Stomach smooth muscle (tissue), 2 donors: ENCODE results near the gene B4GALT5.
"Not testable (repeated sequence)": the region's sequence is repeated elsewhere in the genome, so short reads cannot be mapped to it uniquely, and the experiment has no call there.

Experiments used
- H3K27ac ChIP-seq: one replicate; pipeline ENCODE4 v1.7.0; 2013; ENCODE audit warnings: mild to moderate bottlenecking, low read length, inconsistent platforms
- H3K27me3 ChIP-seq, 2 donors: one replicate each; pipeline ENCODE4 v1.7.0; 2013; ENCODE audit warnings: low read length in 2 of 2; ENCODE audit not compliant: insufficient read depth in 2 of 2, control insufficient read depth in 1 of 2
- H3K36me3 ChIP-seq, 2 donors: one replicate each; pipeline ENCODE4 v1.7.0; 2013; ENCODE audit warnings: low read length in 2 of 2; ENCODE audit not compliant: control insufficient read depth in 2 of 2, insufficient read depth in 2 of 2
- H3K4me1 ChIP-seq: one replicate; pipeline ENCODE4 v1.7.0; 2013; ENCODE audit warnings: low read length; ENCODE audit not compliant: control insufficient read depth, insufficient read depth
- H3K4me3 ChIP-seq, 2 donors: one replicate each; pipeline ENCODE4 v1.7.0; 2013; ENCODE audit warnings: low read length in 2 of 2
- H3K9ac ChIP-seq, 2 donors: one replicate each; pipeline ENCODE4 v1.7.0; 2013; ENCODE audit warnings: low read length in 2 of 2, mild to moderate bottlenecking in 1 of 2
- H3K9me3 ChIP-seq, 2 donors: one replicate each; pipeline ENCODE4 v1.7.0; 2013; ENCODE audit warnings: low read length in 2 of 2; ENCODE audit not compliant: control insufficient read depth in 2 of 2
- donor health status: healthy.
- donor health status: Pancreatic carcinoma.

B4GALT5 gene

GRCh38 chr20:49712118-49712517, 1.6 kb downstream of the B4GALT5 start:
- Histone ChIP-seq H3K9ac (peak overlapping the region in 1 of 2 donors; percentile 73), H3K4me3 (peak overlapping the region; percentile 83 to 91), H3K27ac (peak overlapping the region; percentile 55), H3K9me3 (no peaks in the 10 kb centered on the region), H3K36me3 (no peaks in the 10 kb centered on the region), H3K4me1 (peaks cover 8% of the 10 kb centered on the region), H3K27me3 (no peaks in the 10 kb centered on the region)

GRCh38 chr20:49711667-49711987, 2.1 kb downstream of the B4GALT5 start:
- no peaks in the 10 kb centered on the region for H3K36me3 ChIP-seq
- no peak overlapping the region for H3K27ac ChIP-seq
- peaks cover 8% of the 10 kb centered on the region for H3K4me1 ChIP-seq
- H3K4me3 ChIP-seq = peak overlapping the region; percentile 83 to 91
- no peaks in the 10 kb centered on the region for H3K27me3 ChIP-seq
- peak overlapping the region; percentile 6 to 73 for H3K9ac ChIP-seq
- H3K9me3 ChIP-seq = no peaks in the 10 kb centered on the region

GRCh38 chr20:49710971-49711666, 2.6 kb downstream of the B4GALT5 start:
- peak overlapping the region in 1 of 2 donors; percentile 83 for H3K4me3 ChIP-seq
- no peak overlapping the region for H3K27ac ChIP-seq
- H3K9ac ChIP-seq = no peak overlapping the region
- H3K9me3 ChIP-seq = no peaks in the 10 kb centered on the region
- peaks cover 8% of the 10 kb centered on the region for H3K4me1 ChIP-seq
- H3K36me3 ChIP-seq = no peaks in the 10 kb centered on the region
- H3K27me3 ChIP-seq = no peaks in the 10 kb centered on the region

- Histone ChIP-seq H3K4me1 (peaks cover 4% of the 10 kb centered on the region), H3K9ac (no peak overlapping the region), H3K4me3 (no peak overlapping the region), H3K9me3 (no peaks in the 10 kb centered on the region), H3K36me3 (no peaks in the 10 kb centered on the region), H3K27me3 (no peaks in the 10 kb centered on the region), H3K27ac (no peak overlapping the region)
These were observed 6.6 kb downstream of the B4GALT5 start for GRCh38 chr20:49707118-49707517.

GRCh38 chr20:49706630-49707091, 7.0 kb downstream of the B4GALT5 start:
- Histone ChIP-seq H3K9me3 (no peaks in the 10 kb centered on the region), H3K9ac (no peak overlapping the region), H3K36me3 (no peaks in the 10 kb centered on the region), H3K27me3 (no peaks in the 10 kb centered on the region), H3K27ac (no peak overlapping the region), H3K4me3 (no peak overlapping the region), H3K4me1 (peaks cover 5% of the 10 kb centered on the region)

- not testable (repeated sequence) for H3K27ac ChIP-seq, H3K9me3 ChIP-seq, H3K4me1 ChIP-seq
These were observed 7.8 kb downstream of the B4GALT5 start for GRCh38 chr20:49705893-49706292.

GRCh38 chr20:49705358-49705757, 8.3 kb downstream of the B4GALT5 start:
- Histone ChIP-seq H3K36me3 (no peaks in the 10 kb centered on the region), H3K27me3 (no peaks in the 10 kb centered on the region), H3K9ac (no peak overlapping the region), H3K9me3 (no peaks in the 10 kb centered on the region), H3K4me1 (peaks cover 3% of the 10 kb centered on the region), H3K4me3 (no peak overlapping the region), H3K27ac (no peak overlapping the region)

More at GRCh38 chr20:49705893-49706292, 7.8 kb downstream of the B4GALT5 start:
- not testable (repeated sequence) for H3K36me3 ChIP-seq, H3K9ac ChIP-seq, H3K4me3 ChIP-seq, H3K27me3 ChIP-seq

GRCh38 chr20:49704932-49705336, 8.7 kb downstream of the B4GALT5 start:
- Histone ChIP-seq H3K9me3 (no peaks in the 10 kb centered on the region), H3K4me1 (peaks cover 3% of the 10 kb centered on the region), H3K27me3 (no peaks in the 10 kb centered on the region), H3K4me3 (no peak overlapping the region), H3K9ac (no peak overlapping the region), H3K27ac (no peak overlapping the region), H3K36me3 (no peaks in the 10 kb centered on the region)

- H3K4me3 ChIP-seq = no peak overlapping the region
- H3K9ac ChIP-seq = no peak overlapping the region
- H3K36me3 ChIP-seq = no peaks in the 10 kb centered on the region
- H3K4me1 ChIP-seq = peaks cover 10% of the 10 kb centered on the region
- H3K27me3 ChIP-seq = no peaks in the 10 kb centered on the region
- H3K27ac ChIP-seq = no peak overlapping the region
- H3K9me3 ChIP-seq = no peaks in the 10 kb centered on the region
These were observed 11.8 kb downstream of the B4GALT5 start for GRCh38 chr20:49701916-49702315.

GRCh38 chr20:49701241-49701790, 12.4 kb downstream of the B4GALT5 start:
- Histone ChIP-seq H3K4me3 (no peak overlapping the region), H3K4me1 (peaks cover 11% of the 10 kb centered on the region), H3K36me3 (no peaks in the 10 kb centered on the region), H3K27ac (no peak overlapping the region), H3K9ac (no peak overlapping the region), H3K9me3 (no peaks in the 10 kb centered on the region), H3K27me3 (no peaks in the 10 kb centered on the region)

GRCh38 chr20:49700411-49701185, 13.1 kb downstream of the B4GALT5 start:
- H3K4me1 ChIP-seq = peaks cover 11% of the 10 kb centered on the region
- no peak overlapping the region for H3K9ac ChIP-seq
- no peak overlapping the region for H3K27ac ChIP-seq

More at GRCh38 chr20:49700411-49701185, 13.1 kb downstream of the B4GALT5 start:
- H3K36me3 ChIP-seq = no peaks in the 10 kb centered on the region
- no peaks in the 10 kb centered on the region for H3K9me3 ChIP-seq
- H3K27me3 ChIP-seq = no peaks in the 10 kb centered on the region
- no peak overlapping the region for H3K4me3 ChIP-seq
